Right forelimb (tissue), 1 donor: ENCODE results near the gene MAPK4.
"Not testable (repeated sequence)": the region's sequence is repeated elsewhere in the genome, so short reads cannot be mapped to it uniquely, and the experiment has no call there.

Source experiments
- DNase-seq: peaks from one replicate; pipeline ENCODE4 v3.0.0-alpha.2; 2018

MAPK4 gene

DNA sequence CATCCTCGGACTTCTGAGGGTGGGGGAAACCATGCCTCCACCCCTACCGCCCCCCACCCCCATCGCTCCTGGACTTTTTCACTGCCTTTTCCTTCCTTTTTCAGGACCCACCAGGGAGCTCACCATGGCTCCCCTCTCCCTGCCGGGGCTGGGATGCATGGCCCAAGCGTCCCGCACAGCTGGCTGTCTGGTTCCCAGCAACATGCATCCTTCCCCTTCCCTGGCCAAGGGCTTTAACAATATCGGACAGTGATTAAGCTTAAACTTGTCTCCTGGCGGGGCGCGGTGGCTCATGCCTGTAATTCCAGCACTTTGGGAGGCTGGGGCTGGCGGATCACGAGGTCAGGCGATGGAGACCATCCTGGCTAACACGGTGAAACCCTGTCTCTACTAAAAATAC is 215.8 kb downstream of the MAPK4 start:
- no peak for DNase-seq

DNA sequence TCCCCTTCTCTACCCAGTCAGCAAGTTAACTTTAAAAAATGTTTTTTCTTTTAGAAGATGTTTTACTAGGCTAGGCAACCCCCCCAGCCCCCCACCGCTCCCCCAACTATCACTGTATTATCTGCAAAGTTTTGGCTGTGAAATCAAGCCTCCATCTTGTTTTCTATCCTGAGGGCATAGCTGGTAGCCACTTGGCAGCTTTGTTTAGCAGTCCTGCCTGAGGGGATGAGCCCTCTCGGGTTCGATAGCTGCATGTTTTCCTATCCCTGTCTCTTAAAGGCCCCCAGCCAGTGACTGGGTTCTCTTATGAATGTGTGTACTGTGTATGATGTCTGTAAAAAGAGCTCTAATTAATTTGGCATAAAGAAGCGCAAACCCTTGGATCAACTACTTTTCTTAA is 216.5 kb downstream of the MAPK4 start:
- no peak for DNase-seq

DNA sequence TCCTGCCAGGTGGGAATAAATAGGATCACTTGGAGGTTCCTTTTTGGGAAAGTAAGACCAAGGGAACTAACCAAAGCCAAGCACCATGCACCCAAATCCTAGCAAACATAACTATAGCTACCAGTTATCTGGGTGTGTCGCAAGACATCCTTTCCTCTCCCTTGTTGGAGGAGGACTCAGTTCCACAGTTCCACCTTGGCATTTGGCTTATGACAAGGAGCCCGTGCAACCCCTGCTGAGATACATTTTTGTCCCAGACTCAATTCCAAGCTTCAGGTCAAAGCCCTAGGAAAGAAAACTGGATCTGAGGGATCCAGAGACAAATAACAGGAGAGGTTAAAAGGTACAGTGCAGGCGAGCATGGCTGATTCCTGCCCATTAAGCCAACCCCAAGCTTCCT is 219.1 kb downstream of the MAPK4 start:
- not testable (repeated sequence) for DNase-seq
